ENCODE data around the gene FAM136A. TPM values are rescaled to one million over a fixed set of nuclear protein-coding genes. Genes with fewer than 3 reads are reported as not detected.

Gene FAM136A
- total and polyA plus RNA-seq, 2 of the 13 experiments (the other 11 are each of a cell fraction or from before 2014, with no cell fraction given): 77.8 to 126 TPM

- TF ChIP-seq SNAPC4 (CRISPR knock-in tag; IDR thresholded peaks at IDR 0.05) (no peak; the same call in 1 of the 2 replicates), ZNF382 (CRISPR knock-in tag; IDR thresholded peaks at IDR 0.05; ENCODE audit: borderline replicate concordance) (no peak), NRL (CRISPR knock-in tag; IDR thresholded peaks at IDR 0.05; ENCODE audit: borderline replicate concordance) (peak; percentile 97), ZNF292 (CRISPR knock-in tag; IDR thresholded peaks at IDR 0.05; ENCODE audit: borderline replicate concordance, low read depth) (peak; percentile 65; the same call in 1 of the 2 replicates), RXRB (CRISPR knock-in tag; IDR thresholded peaks at IDR 0.05; ENCODE audit: borderline replicate concordance) (peak; percentile 40; the same call in 1 of the 2 replicates), RBFOX2 (IDR thresholded peaks at IDR 0.05; ENCODE audit: low read depth, low read length) (peak; percentile 96), MTF1 (CRISPR knock-in tag; IDR thresholded peaks at IDR 0.05) (peak; percentile 93), STAG1 (CRISPR knock-in tag; IDR thresholded peaks at IDR 0.05) (peak; percentile 70), ZSCAN29 (CRISPR knock-in tag; conservative IDR thresholded peaks at IDR 0.05) (peak; percentile 69), ZNF552 (CRISPR knock-in tag; IDR thresholded peaks at IDR 0.05; ENCODE audit: borderline replicate concordance) (0 out of 2 replicates have a peak, but pooled peaks have one; percentile 41), SNAPC2 (CRISPR knock-in tag; IDR thresholded peaks at IDR 0.05) (peak; percentile 54; the same call in 1 of the 2 replicates), CREM (IDR thresholded peaks at IDR 0.05) (peak; percentile 40; the same call in 1 of the 2 replicates), CREM (CRISPR knock-in tag; IDR thresholded peaks at IDR 0.05) (0 out of 2 replicates have a peak, but pooled peaks have one; percentile 6), SIX1 (CRISPR knock-in tag; IDR thresholded peaks at IDR 0.05; ENCODE audit: borderline replicate concordance) (no peak; the same call in 1 of the 2 replicates), HMGXB4 (CRISPR knock-in tag; IDR thresholded peaks at IDR 0.05; ENCODE audit: borderline replicate concordance in 1 of 2, low read depth in 1 of 2) (peak; percentile 98 to 100), ZMYM3 (CRISPR knock-in tag; IDR thresholded peaks at IDR 0.05) (peak; percentile 34; the same call in 1 of the 2 replicates), ZBTB7A (CRISPR knock-in tag; IDR thresholded peaks at IDR 0.05) (peak; percentile 72)
Measured at GRCh38 chr2:70301344-70302194, at the start of gene FAM136A (continued).

All from HepG2 (cell line).